ENCODE results near the gene LRRC8A.

Gene LRRC8A

DNA sequence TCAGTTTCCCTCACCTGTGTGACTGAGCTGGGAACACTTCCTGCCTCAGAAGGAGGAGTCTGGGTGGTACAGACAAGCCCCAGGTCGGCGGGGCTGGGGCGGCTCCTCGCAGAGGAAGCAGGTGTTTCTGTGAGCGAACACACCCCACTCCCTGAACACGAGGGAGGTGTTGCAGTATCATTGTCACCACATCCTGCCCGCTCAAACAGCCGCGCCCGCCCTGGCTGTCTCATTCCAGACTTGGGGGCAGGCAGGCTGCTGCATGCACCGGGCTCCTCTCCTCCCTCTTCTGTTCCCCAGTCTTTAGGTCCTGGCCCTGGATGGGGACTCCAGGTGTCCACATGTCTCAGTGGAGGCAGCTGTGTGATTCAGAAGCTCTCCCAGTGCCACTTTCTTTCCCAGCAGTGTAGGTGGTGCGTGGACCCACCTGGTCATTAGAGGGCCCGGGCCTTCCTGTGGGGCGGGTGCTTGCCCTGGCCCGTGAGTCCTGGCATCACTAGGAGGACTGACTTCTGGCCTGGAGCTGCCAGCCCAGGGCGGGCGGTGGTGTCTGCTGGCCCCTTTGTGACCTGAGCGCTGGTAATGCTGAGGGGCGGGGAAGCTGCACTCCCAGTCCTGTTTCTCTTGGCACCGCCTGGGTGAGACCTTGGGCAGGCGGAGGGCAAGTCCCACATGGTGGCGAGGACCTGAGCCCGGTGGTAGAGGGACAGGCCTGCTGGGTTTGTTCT lies 20.6 kb downstream of the LRRC8A start:
- peak; percentile 90 for DNase-seq (ENCODE audit: low spot score)

- no peak for DNase-seq (ENCODE audit: low spot score)
Observed at GRCh38 chr9:128903079-128903461, 21.1 kb downstream of the LRRC8A start.

DNA sequence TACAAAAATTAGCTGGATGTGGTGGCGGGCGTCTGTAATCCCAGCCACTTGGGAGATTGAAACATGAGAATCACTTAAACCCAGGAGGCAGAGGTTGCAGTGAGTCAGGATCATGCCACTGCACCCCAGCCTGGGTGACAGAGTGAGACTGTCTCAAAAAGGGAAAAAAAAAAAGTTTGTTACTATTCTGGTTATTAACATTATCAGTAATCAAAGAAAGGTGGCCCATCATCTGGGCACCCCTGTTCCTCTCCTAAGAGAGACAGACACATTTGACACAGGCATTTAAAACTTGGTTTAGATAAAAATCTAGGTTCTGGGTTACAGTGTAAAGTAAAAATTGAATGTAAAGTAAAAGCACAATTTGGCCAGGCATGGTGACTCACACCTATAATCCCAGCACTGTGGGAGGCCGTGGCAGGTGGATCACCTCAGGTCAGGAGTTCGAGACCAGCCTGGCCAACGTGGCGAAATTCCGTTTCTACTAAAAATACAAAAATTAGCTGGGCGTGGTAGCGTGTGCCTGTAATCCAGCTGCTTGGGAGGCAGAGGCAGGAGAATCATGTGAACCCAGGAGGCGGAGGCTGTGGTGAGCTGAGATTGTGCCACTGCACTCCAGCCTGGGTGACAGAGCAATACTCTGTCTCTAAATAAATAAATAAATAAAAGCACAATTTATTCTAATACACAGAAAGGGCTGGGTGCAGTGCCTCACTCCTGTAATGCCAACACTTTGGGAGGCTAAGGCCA lies 22.1 kb downstream of the LRRC8A start:
- DNase-seq (ENCODE audit: low spot score): no peak

GRCh38 chr9:128905964-128906363 lies 24.0 kb downstream of the LRRC8A start:
- DNase-seq (ENCODE audit: low spot score): no peak

GRCh38 chr9:128906741-128907140 lies 24.8 kb downstream of the LRRC8A start:
- no peak for DNase-seq (ENCODE audit: low spot score)

GRCh38 chr9:128908372-128908771 lies 26.4 kb downstream of the LRRC8A start:
- DNase-seq (ENCODE audit: low spot score): no peak

GRCh38 chr9:128909859-128910258 lies 27.9 kb downstream of the LRRC8A start:
- no peak for DNase-seq (ENCODE audit: low spot score)

DNA sequence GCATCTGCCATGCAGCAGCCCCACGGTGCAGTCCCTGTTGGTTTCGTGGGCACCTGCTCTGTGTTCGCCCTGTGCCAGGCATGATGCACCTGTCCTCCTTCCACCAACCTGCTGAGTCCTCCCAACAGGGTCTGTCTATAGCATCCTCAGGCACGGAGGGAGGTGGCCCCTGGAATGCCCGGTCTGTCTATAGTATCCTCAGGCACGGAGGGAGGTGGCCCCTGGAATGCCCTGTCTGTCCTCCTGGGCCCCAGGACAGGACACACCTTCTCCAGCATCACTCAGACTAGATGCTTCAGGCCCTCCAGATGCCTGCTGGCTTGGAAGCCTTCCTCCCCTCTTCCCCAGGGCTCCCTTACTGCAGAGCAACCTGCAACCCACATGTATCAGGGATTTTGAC lies 29.0 kb downstream of the LRRC8A start:
- DNase-seq (ENCODE audit: low spot score): no peak

GRCh38 chr9:128911529-128912035 lies 29.6 kb downstream of the LRRC8A start:
- no peak for DNase-seq (ENCODE audit: low spot score)

- DNase-seq (ENCODE audit: low spot score): no peak
Observed at GRCh38 chr9:128912270-128912853, 30.4 kb downstream of the LRRC8A start.

GRCh38 chr9:128913048-128913900 lies 31.3 kb downstream of the LRRC8A start:
- no peak for DNase-seq (ENCODE audit: low spot score)

DNA sequence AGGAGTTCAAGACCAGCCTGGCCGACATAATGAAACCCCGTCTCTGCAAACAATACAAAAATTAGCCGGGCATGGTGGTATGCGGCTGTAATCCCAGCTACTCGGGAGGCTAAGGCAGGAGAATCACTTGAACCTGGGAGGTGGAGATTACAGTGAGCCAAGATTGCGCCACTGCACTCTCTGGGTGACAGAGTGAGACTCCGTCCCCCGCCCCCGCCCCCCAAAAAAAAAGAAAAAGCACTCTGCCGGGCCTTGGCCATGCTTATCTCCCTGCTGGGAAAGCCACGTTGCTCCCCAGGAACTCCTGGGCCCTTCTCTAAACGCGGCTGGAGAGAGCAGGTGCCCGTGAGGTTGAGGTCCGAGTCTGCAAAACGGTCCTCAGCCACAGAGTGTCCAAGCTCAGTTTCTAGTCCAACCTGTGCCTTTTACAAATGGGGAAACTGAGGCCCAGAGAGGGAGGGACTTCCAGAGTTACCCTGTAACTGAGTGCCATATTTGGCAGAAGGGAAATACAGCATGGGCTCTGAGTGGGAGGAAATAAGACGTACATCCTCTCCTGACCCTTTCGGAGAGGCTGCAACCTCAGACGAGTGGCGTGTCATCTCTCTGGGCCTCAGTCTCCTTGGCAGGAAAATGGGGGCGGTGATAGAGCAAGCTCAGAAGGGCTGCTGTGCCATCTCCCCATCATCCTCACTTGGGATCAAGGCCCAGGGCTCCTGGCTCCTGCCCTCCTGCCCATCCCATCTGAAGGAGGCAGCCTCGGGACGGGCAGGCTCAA lies 32.3 kb downstream of the LRRC8A start:
- no peak for DNase-seq (ENCODE audit: low spot score)

GRCh38 chr9:128916204-128916603 lies 34.3 kb downstream of the LRRC8A start:
- DNase-seq (ENCODE audit: low spot score): no peak

DNA sequence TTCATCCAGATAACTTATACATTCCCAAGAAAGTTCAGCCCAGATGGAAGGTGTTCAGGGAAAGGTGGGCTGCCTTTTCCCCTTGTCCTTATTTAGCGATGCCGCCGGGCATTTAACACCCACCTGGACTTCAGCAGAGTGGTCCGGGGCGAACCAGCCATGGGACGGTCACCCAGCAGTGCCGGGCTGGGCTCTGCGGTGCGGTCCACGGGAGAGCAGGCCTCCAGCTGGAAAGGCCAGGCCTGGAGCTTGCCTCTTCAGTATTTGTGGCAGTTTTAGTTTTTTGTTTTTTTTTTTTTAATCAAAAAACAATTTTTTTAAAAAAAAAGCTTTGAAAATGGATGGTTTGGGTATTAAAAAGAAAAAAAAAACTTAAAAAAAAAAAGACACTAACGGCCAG lies 34.8 kb downstream of the LRRC8A start:
- no peak for DNase-seq (ENCODE audit: low spot score)

GRCh38 chr9:128917151-128917849 lies 35.4 kb downstream of the LRRC8A start:
- DNase-seq (ENCODE audit: low spot score): no peak

DNA sequence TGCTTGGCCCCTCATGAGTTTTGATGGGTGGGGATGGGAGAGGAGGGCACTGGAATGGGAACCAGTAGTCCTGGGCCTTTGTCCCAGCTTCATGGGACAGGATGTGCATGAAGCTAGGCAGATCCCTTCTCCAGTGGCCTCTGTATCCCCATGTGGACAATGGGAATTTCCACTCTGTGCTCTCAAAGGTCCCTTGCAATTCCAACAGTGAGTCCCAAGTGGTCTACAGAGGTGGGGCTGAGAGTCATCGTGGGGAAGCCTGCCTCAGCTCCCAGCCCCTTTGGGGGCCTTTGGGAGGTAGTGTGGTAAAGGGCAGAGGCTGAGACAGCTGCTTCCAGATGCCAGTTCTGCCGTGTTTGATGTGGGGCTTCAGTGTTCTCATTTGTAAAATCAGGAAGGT lies 37.0 kb downstream of the LRRC8A start:
- DNase-seq (ENCODE audit: low spot score): no peak

DNA sequence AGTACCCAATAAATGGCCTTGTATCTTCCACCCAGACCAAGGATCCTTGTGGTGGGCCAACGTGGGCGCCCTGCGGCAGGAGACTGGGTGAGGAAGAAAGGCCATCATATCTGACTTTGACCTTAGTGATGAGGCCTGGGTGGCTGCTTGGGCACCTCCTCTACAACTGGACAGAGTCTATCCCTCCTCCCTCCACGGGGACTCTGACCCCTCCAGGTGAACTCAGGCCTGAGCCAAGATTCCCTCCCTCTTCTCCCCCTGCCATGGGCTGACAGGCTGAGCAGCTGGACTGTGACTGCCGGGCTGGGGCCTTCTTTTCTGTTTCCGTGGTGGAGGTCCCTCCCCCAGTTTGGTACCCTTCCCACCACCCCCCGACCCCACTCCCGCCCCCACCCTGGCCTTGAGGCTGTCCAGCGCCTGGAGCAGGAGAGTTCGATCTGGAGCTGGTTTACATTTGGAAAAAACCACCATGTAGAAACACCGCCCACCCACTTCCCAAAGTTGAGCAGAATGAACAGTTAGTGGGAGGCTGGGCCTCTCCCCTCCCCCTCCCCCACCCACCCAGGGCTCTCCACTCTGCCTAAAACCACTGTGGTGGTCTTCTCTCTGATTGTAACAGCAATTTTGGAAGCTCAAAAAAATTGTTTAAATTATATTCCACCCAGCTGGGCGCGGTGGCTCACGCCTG lies 37.6 kb downstream of the LRRC8A start:
- no peak for DNase-seq (ENCODE audit: low spot score)

GRCh38 chr9:128920381-128921058 lies 38.6 kb downstream of the LRRC8A start, which contains the start of gene PHYHD1:
Gene PHYHD1 (plus strand): TSS chr9:128920982. CDS start chr9:128922324, 1,342 bp downstream.
- no peak for DNase-seq (ENCODE audit: low spot score)
